KMS-11 (cell line): ENCODE results near the gene CPNE2.

Source experiments
- H2AFZ ChIP-seq: fragments of 200-600 bp; sonication (generic); 2 replicates; pipeline ENCODE4 v1.6.1; 2016; ENCODE audit warnings: antibody characterized with exemption, mixed run types, low read depth
- H3K27ac ChIP-seq: fragments of 200-600 bp; sonication (generic); 2 replicates; pipeline ENCODE4 v1.6.1; 2016; ENCODE audit warnings: mild to moderate bottlenecking, mixed run types
- H3K27me3 ChIP-seq: fragments of 200-600 bp; sonication (generic); 2 replicates; pipeline ENCODE4 v1.6.1; 2017; ENCODE audit warnings: mild to moderate bottlenecking, low read depth, mixed run types, moderate library complexity; ENCODE audit not compliant: insufficient read depth
- H3K36me3 ChIP-seq: fragments of 200-600 bp; sonication (generic); 2 replicates; pipeline ENCODE4 v1.6.1; 2017; ENCODE audit warnings: mild to moderate bottlenecking, mixed run types; ENCODE audit not compliant: insufficient read depth
- H3K4me1 ChIP-seq: fragments of 200-600 bp; sonication (generic); 2 replicates; pipeline ENCODE4 v1.6.1; 2016; ENCODE audit warnings: mild to moderate bottlenecking, low read depth, mixed run types; ENCODE audit not compliant: poor library complexity, severe bottlenecking
- H3K4me2 ChIP-seq: fragments of 200-600 bp; sonication (generic); 2 replicates; pipeline ENCODE4 v1.7.0; 2016; ENCODE audit warnings: mild to moderate bottlenecking, mixed run types
- H3K4me3 ChIP-seq: fragments of 200-600 bp; sonication (generic); IDR thresholded peaks from 2 replicates; pipeline ENCODE4 v1.6.1; 2017; ENCODE audit warnings: low read depth, low read length, mixed read lengths; ENCODE audit not compliant: insufficient read depth
- H3K79me2 ChIP-seq: fragments of 200-600 bp; sonication (generic); 2 replicates; pipeline ENCODE4 v1.6.1; 2016; ENCODE audit warnings: low read depth, mixed run types; ENCODE audit not compliant: insufficient read depth
- H3K9ac ChIP-seq: fragments of 200-600 bp; sonication (generic); 2 replicates; pipeline ENCODE4 v1.6.1; 2016; ENCODE audit warnings: mild to moderate bottlenecking, mixed run types
- H4K20me1 ChIP-seq: fragments of 200-600 bp; sonication (generic); 2 replicates; pipeline ENCODE4 v1.6.1; 2016; ENCODE audit warnings: mild to moderate bottlenecking, mixed run types; ENCODE audit not compliant: insufficient read depth
- TF ChIP-seq, protein P1 (sequence below): fragments of 200-600 bp; sonication (generic); conservative IDR thresholded peaks from 2 replicates; pipeline ENCODE4 v1.6.1; 2017; ENCODE audit warnings: low read depth, mild to moderate bottlenecking, antibody characterized with exemption, low read length, moderate library complexity, mixed read lengths

CPNE2 gene

DNA sequence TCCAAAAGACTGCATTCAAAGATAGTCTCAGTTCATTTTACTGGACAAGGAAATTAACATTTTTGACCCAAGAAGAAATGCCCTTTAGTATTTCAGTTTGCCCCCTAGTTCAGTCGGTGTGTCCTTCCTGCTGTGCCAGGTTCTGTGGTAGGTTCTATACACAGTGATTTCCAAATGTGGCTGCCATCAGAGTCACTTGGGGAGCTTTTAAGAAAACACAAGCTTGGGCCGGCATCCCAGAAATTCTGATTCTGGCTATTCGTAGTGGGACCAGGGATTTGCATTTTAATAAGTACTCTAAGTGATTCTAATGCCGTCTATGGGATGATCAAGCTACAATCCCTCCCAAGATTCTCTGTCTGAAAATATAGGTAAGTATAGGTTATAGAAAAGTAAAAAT lies 103.9 kb downstream of the CPNE2 start:
- Histone ChIP-seq H3K4me1 (peaks cover 40% of the 10 kb centered on the region), H2AFZ (no peak overlapping the region), H3K79me2 (peaks cover 30% of the 10 kb centered on the region; the same call in 1 of the 2 replicates), H3K36me3 (no peaks in the 10 kb centered on the region), H3K4me2 (no peak overlapping the region), H3K9ac (no peak overlapping the region), H3K27me3 (no peaks in the 10 kb centered on the region), H4K20me1 (no peaks in the 10 kb centered on the region), H3K4me3 (no peak overlapping the region), H3K27ac (no peak overlapping the region)
- TF ChIP-seq, protein P1, sequence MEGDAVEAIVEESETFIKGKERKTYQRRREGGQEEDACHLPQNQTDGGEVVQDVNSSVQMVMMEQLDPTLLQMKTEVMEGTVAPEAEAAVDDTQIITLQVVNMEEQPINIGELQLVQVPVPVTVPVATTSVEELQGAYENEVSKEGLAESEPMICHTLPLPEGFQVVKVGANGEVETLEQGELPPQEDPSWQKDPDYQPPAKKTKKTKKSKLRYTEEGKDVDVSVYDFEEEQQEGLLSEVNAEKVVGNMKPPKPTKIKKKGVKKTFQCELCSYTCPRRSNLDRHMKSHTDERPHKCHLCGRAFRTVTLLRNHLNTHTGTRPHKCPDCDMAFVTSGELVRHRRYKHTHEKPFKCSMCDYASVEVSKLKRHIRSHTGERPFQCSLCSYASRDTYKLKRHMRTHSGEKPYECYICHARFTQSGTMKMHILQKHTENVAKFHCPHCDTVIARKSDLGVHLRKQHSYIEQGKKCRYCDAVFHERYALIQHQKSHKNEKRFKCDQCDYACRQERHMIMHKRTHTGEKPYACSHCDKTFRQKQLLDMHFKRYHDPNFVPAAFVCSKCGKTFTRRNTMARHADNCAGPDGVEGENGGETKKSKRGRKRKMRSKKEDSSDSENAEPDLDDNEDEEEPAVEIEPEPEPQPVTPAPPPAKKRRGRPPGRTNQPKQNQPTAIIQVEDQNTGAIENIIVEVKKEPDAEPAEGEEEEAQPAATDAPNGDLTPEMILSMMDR, result no peak

DNA sequence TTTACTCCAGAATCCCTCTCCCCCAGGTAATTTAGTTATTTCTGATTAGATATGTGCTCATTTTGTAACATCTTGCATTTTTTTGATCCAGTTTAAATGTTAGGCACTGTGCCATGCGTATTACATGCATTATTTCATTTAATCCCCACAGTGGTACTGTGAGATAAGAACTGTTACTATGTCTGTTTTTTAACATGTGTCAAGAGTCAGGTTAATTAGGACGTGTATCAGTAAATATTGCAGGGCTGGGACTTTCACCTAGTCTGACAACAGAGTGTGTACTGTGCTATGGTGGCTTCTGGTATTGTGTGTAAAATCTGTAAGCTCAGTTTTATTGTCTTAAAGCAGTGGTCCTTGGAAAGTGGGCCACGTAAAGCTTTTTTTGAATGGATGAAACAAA lies 104.4 kb downstream of the CPNE2 start:
- Histone ChIP-seq H4K20me1 (no peaks in the 10 kb centered on the region), H3K4me3 (no peak overlapping the region), H3K36me3 (no peaks in the 10 kb centered on the region), H3K27ac (no peak overlapping the region), H3K79me2 (peaks cover 28% of the 10 kb centered on the region; the same call in 1 of the 2 replicates), H3K4me1 (peaks cover 36% of the 10 kb centered on the region), H2AFZ (no peak overlapping the region), H3K27me3 (no peaks in the 10 kb centered on the region), H3K9ac (no peak overlapping the region), H3K4me2 (no peak overlapping the region)
- TF ChIP-seq, protein P1, result no peak
